T-cell (primary cell): ENCODE results near the gene B3GNT2. TPM values are rescaled to one million over a fixed set of nuclear protein-coding genes. Genes with fewer than 3 reads are reported as not detected.
A peak's percentile ranks its signal among the peaks of the same experiment; 100 is the strongest.

Experiments used
- ATAC-seq, 4 experiments: fragments of 200-7000 bp in 3 of 4; fragments of 150-1000 bp in 1 of 4; cut with Tn5 transposase; replicated peaks in 1 of 4; 1 replicate in 3 of 4; 2 replicates in 1 of 4; pipeline ENCODE4 v1.10.0; 2021; ENCODE audit warnings: moderate library complexity in 3 of 4, mild to moderate bottlenecking in 2 of 4, moderate number of reproducible peaks in 1 of 4
- CTCF ChIA-PET, 2 donors: fragments of 300-600 bp; sonication (Branson Sonifier 250); formaldehyde crosslinking; loops; one replicate each; lab custom pipeline; 2022; ENCODE audit warnings: antibody characterized with exemption in 2 of 2; lab: Charles Lee
- POLR2A ChIA-PET, 2 donors: fragments of 300-600 bp; sonication (Branson Sonifier 250); formaldehyde crosslinking; loops; one replicate each; lab custom pipeline; 2022; ENCODE audit warnings: antibody characterized with exemption in 2 of 2; lab: Charles Lee
- DNase-seq, 35 experiments: peaks; one replicate each; pipeline versions ENCODE4 v3.0.0 to v3.0.0-alpha.2; 2013 to 2023
- H3K27ac ChIP-seq: one replicate; pipeline ENCODE4 v1.5.1; 2013; ENCODE audit warnings: low read length
- H3K27me3 ChIP-seq, 2 experiments: replicated peaks in 1 of 2; 1 replicate in 1 of 2; 2 replicates in 1 of 2; pipeline versions ENCODE4 v1.6.1 to v1.7.0; 2013; ENCODE audit warnings: low read length in 1 of 2, mixed read lengths in 1 of 2; ENCODE audit not compliant: control insufficient read depth in 2 of 2, insufficient read depth in 2 of 2; ENCODE audit errors: extremely low read depth in 1 of 2
- H3K36me3 ChIP-seq, 2 donors: 1 replicate in 1 of 2; 2 replicates in 1 of 2; pipeline versions ENCODE4 v1.6.1 to v1.7.0; 2013; ENCODE audit warnings: low read length in 1 of 2; ENCODE audit not compliant: control insufficient read depth in 2 of 2, insufficient read depth in 1 of 2; ENCODE audit errors: extremely low read depth in 1 of 2
- H3K4me1 ChIP-seq, 2 experiments: 1 replicate in 1 of 2; 2 replicates in 1 of 2; pipeline versions ENCODE4 v1.6.1 to v1.7.0; 2013; ENCODE audit warnings: low read length in 2 of 2, mixed read lengths in 1 of 2; ENCODE audit not compliant: insufficient read depth in 2 of 2, control insufficient read depth in 1 of 2; ENCODE audit errors: extremely low read depth in 1 of 2
- H3K4me3 ChIP-seq, 2 donors: 1 replicate in 1 of 2; 2 replicates in 1 of 2; pipeline versions ENCODE4 v1.5.1 to v1.7.0; 2013; ENCODE audit warnings: mild to moderate bottlenecking in 2 of 2, low read length in 1 of 2, moderate library complexity in 1 of 2; ENCODE audit not compliant: control insufficient read depth in 1 of 2; ENCODE audit errors: extremely low read depth in 1 of 2
- H3K9me3 ChIP-seq: 2 replicates; pipeline ENCODE4 v1.7.0; 2013
- H3K27ac Mint-ChIP-seq, 2 donors: one replicate each; pipeline ENCODE4 v1.8.0; 2020 to 2021; ENCODE audit warnings: mild to moderate bottlenecking in 2 of 2, mixed read lengths in 2 of 2
- H3K27me3 Mint-ChIP-seq, 2 donors: one replicate each; pipeline ENCODE4 v1.8.0; 2021 to 2022; ENCODE audit warnings: mixed read lengths in 2 of 2
- H3K36me3 Mint-ChIP-seq: one replicate; pipeline ENCODE4 v1.8.0; 2021; ENCODE audit warnings: mixed read lengths
- H3K4me1 Mint-ChIP-seq, 3 donors: one replicate each; pipeline ENCODE4 v1.8.0; 2020 to 2022; ENCODE audit warnings: mixed read lengths in 3 of 3, mild to moderate bottlenecking in 1 of 3
- H3K4me3 Mint-ChIP-seq, 3 donors: one replicate each; pipeline ENCODE4 v1.8.0; 2020 to 2022; ENCODE audit warnings: mild to moderate bottlenecking in 3 of 3, mixed read lengths in 3 of 3, moderate library complexity in 3 of 3
- H3K9me3 Mint-ChIP-seq, 3 donors: one replicate each; pipeline ENCODE4 v1.8.0; 2020 to 2022; ENCODE audit warnings: mixed read lengths in 3 of 3
- WGBS: methylation state at CpG from one replicate; pipeline ENCODE4 v1.1.5; 2013; ENCODE audit warnings: missing lambda C conversion rate; ENCODE audit not compliant: insufficient coverage; 5-methylcytosine and 5-hydroxymethylcytosine counted together
- total RNA-seq, 35 experiments: library from RNA in 6 of 35; stranded (reverse) in 6 of 35; fragments of 120-200 nt in 1 of 35; gene quantifications; one replicate each; pipeline versions ENCODE4 v1.2.1 to v1.2.4 and lab custom pipeline; 2013 to 2026

Gene B3GNT2
- total RNA-seq, 5 donors from 2014 or later (not counting 1 experiment from before 2014, with no cell fraction given), result 20.9 to 47.3 (median 22.4) TPM

GRCh38 chr2:62206024-62206423, 10.1 kb downstream of the B3GNT2 start:
- Histone ChIP-seq H3K4me1 (peaks cover 18 to 76% of the 10 kb centered on the region in 2 experiments), H3K27me3 (no peaks in the 10 kb centered on the region), H3K9me3 (no peaks in the 10 kb centered on the region), H3K36me3 (no peaks in the 10 kb centered on the region), H3K27ac (no peak overlapping the region), H3K4me3 (no peak overlapping the region)
- POLR2A ChIA-PET, result no interaction called here
- H3K27ac Mint-ChIP-seq, result no peak overlapping the region
- no peaks in the 10 kb centered on the region for H3K9me3 Mint-ChIP-seq
- peaks cover 25% of the 10 kb centered on the region for H3K36me3 Mint-ChIP-seq
- ATAC-seq (no peak), DNase-seq (no peak)
- CTCF ChIA-PET, result no interaction called here
- 100% methylated on average over 1 of the region's 5 CpGs for WGBS
- no peaks in the 10 kb centered on the region for H3K27me3 Mint-ChIP-seq
- peaks cover 93 to 97% (median 96%) of the 10 kb centered on the region in 3 donors for H3K4me1 Mint-ChIP-seq
- peak overlapping the region in 1 of 3 donors; percentile 38 for H3K4me3 Mint-ChIP-seq

- ATAC-seq, result no peak
- Mint-ChIP-seq H3K36me3 (peaks cover 39% of the 10 kb centered on the region), H3K27me3 (no peaks in the 10 kb centered on the region), H3K9me3 (peaks cover 8 to 13% (median 8%) of the 10 kb centered on the region in 3 donors), H3K4me1 (peaks cover 90 to 93% (median 93%) of the 10 kb centered on the region in 3 donors), H3K4me3 (peak overlapping the region in 1 of 3 donors; percentile 47), H3K27ac (peak overlapping the region; percentile 73 to 84)
- WGBS, result 96% methylated on average over 9 of the region's 10 CpGs
- Histone ChIP-seq H3K36me3 (no peaks in the 10 kb centered on the region), H3K4me3 (no peak overlapping the region), H3K4me1 (peaks cover 7 to 72% of the 10 kb centered on the region in 2 experiments), H3K9me3 (no peaks in the 10 kb centered on the region), H3K27ac (no peak overlapping the region), H3K27me3 (no peaks in the 10 kb centered on the region)
- no peak for DNase-seq
- ChIA-PET POLR2A (no interaction called here), CTCF (no interaction called here)
Observed at GRCh38 chr2:62207491-62207890, 11.6 kb downstream of the B3GNT2 start.

DNA sequence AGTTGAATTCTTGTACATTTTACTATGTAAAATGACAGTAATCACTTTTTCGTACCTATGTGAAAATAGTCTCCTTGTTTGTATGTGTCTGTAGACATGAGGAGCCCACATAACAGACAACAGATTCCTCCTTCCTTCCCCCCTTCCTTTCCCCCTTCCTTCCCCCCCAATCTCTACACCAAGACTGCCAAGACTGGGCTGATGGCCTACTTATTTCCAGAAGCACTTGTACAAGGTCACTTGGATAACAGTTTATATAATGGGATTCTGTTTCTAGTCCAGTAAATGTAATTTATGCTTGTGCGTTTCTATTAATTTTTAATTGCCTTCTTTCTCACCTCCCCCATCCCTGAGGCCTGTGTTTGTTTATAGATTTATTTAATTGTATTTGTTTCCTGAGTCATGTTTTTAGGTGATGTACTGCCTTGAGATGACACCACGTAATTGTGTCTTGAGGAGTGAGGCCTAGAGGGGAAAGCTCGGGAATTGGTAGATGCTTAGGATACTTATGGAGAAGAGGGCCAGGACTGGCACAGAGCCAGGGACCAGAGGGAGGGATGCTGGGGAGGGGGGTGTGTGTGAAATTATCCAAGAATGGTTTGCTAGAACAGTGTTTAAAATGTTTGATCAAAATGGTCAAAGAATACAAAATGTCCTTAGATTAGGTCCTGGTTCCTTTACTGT, 12.3 kb downstream of the B3GNT2 start:
- Mint-ChIP-seq H3K27me3 (no peaks in the 10 kb centered on the region), H3K36me3 (peaks cover 44% of the 10 kb centered on the region), H3K9me3 (peaks cover 8 to 13% (median 8%) of the 10 kb centered on the region in 3 donors), H3K4me1 (peaks cover 90 to 93% (median 93%) of the 10 kb centered on the region in 3 donors), H3K27ac (peak overlapping the region; percentile 82 to 84), H3K4me3 (peak overlapping the region in 2 of 3 donors; percentile 36 to 47)
- no peaks in the 10 kb centered on the region for H3K9me3 ChIP-seq
- no peak overlapping the region for H3K4me3 ChIP-seq
- H3K4me1 ChIP-seq, result peaks cover 3 to 70% of the 10 kb centered on the region in 2 experiments
- POLR2A ChIA-PET, result interaction anchor here in 1 of 2 donors (1.9 kb wide), 1 partner anchor 11 kb away, joined by 4 read pairs; no protein-coding TSS in a partner anchor
- DNase-seq (no peak), ATAC-seq (no peak)
- CTCF ChIA-PET, result no interaction called here
- WGBS, result 84% methylated on average over 2 of the region's 4 CpGs
- H3K27me3 ChIP-seq, result no peaks in the 10 kb centered on the region
- H3K36me3 ChIP-seq, result no peaks in the 10 kb centered on the region
- H3K27ac ChIP-seq, result peak overlapping the region; percentile 13

- POLR2A ChIA-PET, result interaction anchor here in 1 of 2 donors (0.6 to 1.9 kb wide), 2 partner anchors 8 to 11 kb away, joined by 3 to 4 read pairs; no protein-coding TSS in a partner anchor
- peak overlapping the region in 2 of 3 donors; percentile 36 to 47 for H3K4me3 Mint-ChIP-seq
- H3K27me3 Mint-ChIP-seq, result no peaks in the 10 kb centered on the region
- Histone ChIP-seq H3K4me3 (no peak overlapping the region), H3K4me1 (peaks cover 0 to 70% of the 10 kb centered on the region in 2 experiments), H3K36me3 (no peaks in the 10 kb centered on the region), H3K27ac (peak overlapping the region; percentile 58), H3K27me3 (no peaks in the 10 kb centered on the region), H3K9me3 (no peaks in the 10 kb centered on the region)
- H3K27ac Mint-ChIP-seq, result peak overlapping the region; percentile 82 to 84
- CTCF ChIA-PET, result interaction anchor here in 1 of 2 donors (1.3 kb wide), 1 partner anchor 8 kb away, joined by 3 read pairs; no protein-coding TSS in a partner anchor
- peaks cover 49% of the 10 kb centered on the region for H3K36me3 Mint-ChIP-seq
- 60% methylated on average over 5 of the region's 5 CpGs for whole genome bisulfite sequencing
- peaks cover 8 to 13% (median 8%) of the 10 kb centered on the region in 3 donors for H3K9me3 Mint-ChIP-seq
- H3K4me1 Mint-ChIP-seq, result peaks cover 90 to 93% (median 93%) of the 10 kb centered on the region in 3 donors
- DNase-seq (peak in 32 of 35 experiments; percentile 12 to 70 (median 44)), ATAC-seq (peak; percentile 48 to 77 (median 66))
Observed at GRCh38 chr2:62208758-62209114, 12.8 kb downstream of the B3GNT2 start.

DNA sequence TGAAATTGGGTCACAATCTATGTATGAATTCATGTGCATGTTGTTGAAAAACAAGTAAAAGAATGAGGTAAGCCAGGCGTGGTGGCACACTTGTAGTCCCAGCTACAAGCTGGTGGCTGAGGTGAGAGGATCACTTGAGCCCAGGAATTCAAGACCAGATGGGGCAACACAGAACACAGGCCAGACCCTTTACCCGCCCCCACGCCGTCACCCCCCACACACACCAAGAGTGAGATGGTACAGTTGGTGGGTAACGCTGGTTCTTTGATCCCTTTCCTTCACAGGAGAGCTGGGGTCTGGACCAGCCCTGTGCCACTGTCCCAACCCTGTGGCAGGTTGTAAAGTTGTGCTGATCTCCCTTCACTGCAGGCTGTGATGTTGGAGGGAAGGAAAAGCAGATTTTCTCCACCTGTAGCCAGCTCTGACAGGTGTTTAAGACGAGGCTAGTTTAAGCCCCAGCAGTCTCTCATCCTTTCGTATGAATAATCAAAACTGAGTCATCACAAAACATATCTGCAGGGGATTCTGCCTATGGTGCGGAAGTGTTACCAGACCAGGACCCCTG, 13.6 kb downstream of the B3GNT2 start:
- no peaks in the 10 kb centered on the region for H3K27me3 Mint-ChIP-seq
- peak overlapping the region; percentile 79 to 84 for H3K27ac Mint-ChIP-seq
- DNase-seq, result peak in 3 of 35 experiments; percentile 8 to 28 (median 16)
- H3K4me1 Mint-ChIP-seq, result peaks cover 92 to 94% (median 93%) of the 10 kb centered on the region in 3 donors
- Histone ChIP-seq H3K4me1 (peaks cover 5 to 73% of the 10 kb centered on the region in 2 experiments), H3K27me3 (no peaks in the 10 kb centered on the region), H3K9me3 (no peaks in the 10 kb centered on the region), H3K36me3 (no peaks in the 10 kb centered on the region), H3K27ac (peak overlapping the region; percentile 58), H3K4me3 (no peak overlapping the region)
- WGBS, result 60% methylated on average over 1 of the region's 8 CpGs
- H3K36me3 Mint-ChIP-seq, result peaks cover 56% of the 10 kb centered on the region
- peak in 1 of 4 experiments; percentile 25 for ATAC-seq
- H3K9me3 Mint-ChIP-seq, result peaks cover 8 to 13% (median 8%) of the 10 kb centered on the region in 3 donors
- ChIA-PET CTCF (interaction anchor here in 1 of 2 donors (0.5 to 1.3 kb wide), 2 partner anchors 9 to 1502 kb away, joined by 3 read pairs; no protein-coding TSS in a partner anchor), POLR2A (interaction anchor here in 1 of 2 donors (0.6 to 1.9 kb wide), 3 partner anchors 8 to 12 kb away, joined by 3 to 4 read pairs (median 3); no protein-coding TSS in a partner anchor)
- peak overlapping the region in 1 of 3 donors; percentile 47 for H3K4me3 Mint-ChIP-seq
